DND-41 (cell line): Measurements from ENCODE around the gene FBXO41.

Experiments used
- ATAC-seq: fragments of 200-7000 bp; cut with Tn5 transposase; 3 replicates; pipeline ENCODE4 v1.9.1; 2021; ENCODE audit warnings: low read depth; ENCODE audit not compliant: insufficient read depth
- DNase-seq: peaks from one replicate; pipeline ENCODE4 v3.0.0-alpha.2; 2020
- H2AFZ ChIP-seq: 2 replicates; pipeline ENCODE4 v1.6.0; 2012; ENCODE audit warnings: low read depth, low read length
- H3K27ac ChIP-seq: 2 replicates; pipeline ENCODE4 v1.5.1; 2012; ENCODE audit warnings: low read length, inconsistent platforms
- H3K27me3 ChIP-seq: fragments of 200-600 bp; sonication (generic); 2 replicates; pipeline ENCODE4 v1.6.0; 2012; ENCODE audit warnings: low read length, mild to moderate bottlenecking, inconsistent platforms; ENCODE audit not compliant: insufficient read depth, poor library complexity
- H3K36me3 ChIP-seq: 2 replicates; pipeline ENCODE4 v1.5.1; 2012; ENCODE audit warnings: low read length, inconsistent platforms; ENCODE audit not compliant: insufficient read depth
- H3K4me1 ChIP-seq: 2 replicates; pipeline ENCODE4 v1.5.1; 2012; ENCODE audit warnings: mild to moderate bottlenecking, low read length; ENCODE audit not compliant: insufficient read depth
- H3K4me2 ChIP-seq: 2 replicates; pipeline ENCODE4 v1.6.0; 2012; ENCODE audit warnings: mild to moderate bottlenecking, moderate library complexity, low read length, inconsistent platforms; ENCODE audit not compliant: insufficient read depth
- H3K4me3 ChIP-seq, 2 experiments: fragments of 200-600 bp in 1 of 2; shearing (Covaris generic) in 1 of 2; 2 replicates each; pipeline ENCODE4 v1.5.1; 2012 to 2016; ENCODE audit warnings: inconsistent platforms in 2 of 2, low read length in 2 of 2, mild to moderate bottlenecking in 2 of 2, low read depth in 1 of 2, moderate library complexity in 1 of 2
- H3K79me2 ChIP-seq: 2 replicates; pipeline ENCODE4 v1.6.0; 2012; ENCODE audit warnings: low read length, inconsistent platforms; ENCODE audit not compliant: insufficient read depth
- H3K9ac ChIP-seq: 2 replicates; pipeline ENCODE4 v1.6.0; 2012; ENCODE audit warnings: low read depth, mild to moderate bottlenecking, inconsistent platforms, low read length, moderate library complexity
- H3K9me3 ChIP-seq: 2 replicates; pipeline ENCODE4 v1.5.1; 2012; ENCODE audit warnings: low read length, moderate library complexity, mild to moderate bottlenecking, inconsistent platforms; ENCODE audit not compliant: insufficient read depth, severe bottlenecking
- H4K20me1 ChIP-seq: 2 replicates; pipeline ENCODE4 v1.6.0; 2012; ENCODE audit warnings: low read length; ENCODE audit not compliant: insufficient read depth
- CTCF ChIP-seq: IDR thresholded peaks from 2 replicates; pipeline ENCODE4 v1.5.1; 2012; ENCODE audit warnings: borderline replicate concordance, low read length, moderate library complexity, mild to moderate bottlenecking; ENCODE audit not compliant: poor library complexity, severe bottlenecking; ENCODE audit errors: extremely low read depth
- EZH2 ChIP-seq: IDR thresholded peaks from 3 replicates; pipeline ENCODE4 v1.6.1; 2012; ENCODE audit warnings: borderline replicate concordance, low read depth, mild to moderate bottlenecking, moderate library complexity, low read length, inconsistent platforms; ENCODE audit not compliant: severe bottlenecking

The FBXO41 gene

GRCh38 chr2:73259276-73259675, 25.0 kb downstream of the FBXO41 start:
- ATAC-seq, result no peak
- peaks cover 26% of the 10 kb centered on the region; the same call in 1 of the 2 replicates for H4K20me1 ChIP-seq

DNA sequence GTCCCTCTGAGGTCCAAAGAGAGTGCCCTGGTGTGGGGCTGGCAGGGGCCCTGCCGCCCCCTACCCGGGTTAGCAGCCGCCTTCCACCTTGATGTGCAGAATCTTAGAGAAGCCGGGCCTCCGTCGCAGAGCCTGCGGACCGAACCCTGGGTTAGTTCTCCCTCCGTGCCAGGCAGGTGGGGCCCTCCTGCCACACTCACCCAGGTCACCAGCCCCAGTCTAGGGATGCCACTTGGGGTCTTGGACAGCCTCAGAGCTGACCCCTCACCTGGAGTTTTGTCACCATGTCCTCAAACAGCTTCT, 25.4 kb downstream of the FBXO41 start:
- no peaks in the 10 kb centered on the region for H3K79me2 ChIP-seq
- DNase-seq (no peak), ATAC-seq (no peak)
- peaks cover 24% of the 10 kb centered on the region; the same call in 1 of the 2 replicates for H4K20me1 ChIP-seq
- no peaks in the 10 kb centered on the region for H3K27me3 ChIP-seq
- no peak overlapping the region for H3K4me3 ChIP-seq
- H3K36me3 ChIP-seq, result peaks cover 77% of the 10 kb centered on the region
- H3K9ac ChIP-seq, result no peak overlapping the region
- no peak overlapping the region for H2AFZ ChIP-seq
- no peak overlapping the region for H3K4me2 ChIP-seq
- H3K9me3 ChIP-seq, result no peaks in the 10 kb centered on the region
- TF ChIP-seq CTCF (no peak), EZH2 (no peak)
- no peaks in the 10 kb centered on the region for H3K4me1 ChIP-seq
- H3K27ac ChIP-seq, result no peak overlapping the region

More at GRCh38 chr2:73259276-73259675, 25.0 kb downstream of the FBXO41 start:
- H3K4me2 ChIP-seq, result no peak overlapping the region
- TF ChIP-seq CTCF, result no peak
- no peak for TF ChIP-seq EZH2
- H2AFZ ChIP-seq, result no peak overlapping the region
- H3K79me2 ChIP-seq, result no peaks in the 10 kb centered on the region
- no peaks in the 10 kb centered on the region for H3K4me1 ChIP-seq
- H3K9ac ChIP-seq, result no peak overlapping the region
- no peak overlapping the region for H3K27ac ChIP-seq
- H3K9me3 ChIP-seq, result no peaks in the 10 kb centered on the region
- H3K27me3 ChIP-seq, result no peaks in the 10 kb centered on the region
- peaks cover 77% of the 10 kb centered on the region for H3K36me3 ChIP-seq
- no peak overlapping the region for H3K4me3 ChIP-seq
- no peak for DNase-seq

- ATAC-seq, result no peak
- H3K9ac ChIP-seq, result no peak overlapping the region
- no peak overlapping the region for H3K4me2 ChIP-seq
- peaks cover 23% of the 10 kb centered on the region; the same call in 1 of the 2 replicates for H4K20me1 ChIP-seq
- no peak for DNase-seq
- TF ChIP-seq CTCF, result no peak
- no peak overlapping the region for H3K27ac ChIP-seq
- no peak overlapping the region for H3K4me3 ChIP-seq
- no peak overlapping the region for H2AFZ ChIP-seq
- H3K36me3 ChIP-seq, result peaks cover 77% of the 10 kb centered on the region
- no peaks in the 10 kb centered on the region for H3K27me3 ChIP-seq
- no peaks in the 10 kb centered on the region for H3K9me3 ChIP-seq
- H3K4me1 ChIP-seq, result no peaks in the 10 kb centered on the region
- no peaks in the 10 kb centered on the region for H3K79me2 ChIP-seq
Measured at GRCh38 chr2:73258186-73258912, 25.9 kb downstream of the FBXO41 start.
